ENCODE results near the gene ARID1B. TPM values are rescaled to one million over a fixed set of nuclear protein-coding genes. Genes with fewer than 3 reads are reported as not detected.

ARID1B gene
- total and polyA plus RNA-seq, 8 donors, result 16.2 to 68.0 (median 42.5) TPM

- intact Hi-C loops (cut with DNase I), result no loop called here
- WGBS, 2 donors, result 90 to 93% methylated on average over 3 of the region's 3 CpGs
Observed at GRCh38 chr6:157158897-157159296, 381.7 kb downstream of the ARID1B start.

GRCh38 chr6:157159348-157159747, 382.2 kb downstream of the ARID1B start:
- Histone ChIP-seq H3K9me3 (no peaks in the 10 kb centered on the region), H3K4me1 (no peaks in the 10 kb centered on the region), H3K27ac (no peak overlapping the region), H3K4me3 (no peak overlapping the region), H3K27me3 (no peaks in the 10 kb centered on the region), H3K36me3 (peaks cover 0 to 5% (median 0%) of the 10 kb centered on the region in 3 donors)
- ATAC-seq (no peak), FAIRE-seq (no peak), DNase-seq (no peak)
- intact Hi-C loops (cut with DNase I), result no loop called here
- WGBS, 2 donors, result 79 to 84% methylated on average over 4 of the region's 4 CpGs
- no peak for TF ChIP-seq CTCF (IDR thresholded peaks at IDR 0.05)

More at GRCh38 chr6:157158897-157159296, 381.7 kb downstream of the ARID1B start:
- Histone ChIP-seq H3K4me1 (no peaks in the 10 kb centered on the region), H3K27ac (no peak overlapping the region), H3K27me3 (no peaks in the 10 kb centered on the region), H3K4me3 (no peak overlapping the region), H3K9me3 (no peaks in the 10 kb centered on the region), H3K36me3 (peaks cover 0 to 5% (median 0%) of the 10 kb centered on the region in 3 donors)
- DNase-seq (no peak), FAIRE-seq (no peak), ATAC-seq (no peak)
- TF ChIP-seq CTCF (IDR thresholded peaks at IDR 0.05), result no peak

GRCh38 chr6:157161912-157162311, 384.7 kb downstream of the ARID1B start:
- WGBS, 2 donors, result 85 to 91% methylated on average over 4 of the region's 4 CpGs
- no peak for TF ChIP-seq CTCF (IDR thresholded peaks at IDR 0.05)

GRCh38 chr6:157162766-157163433, 385.7 kb downstream of the ARID1B start:
- ATAC-seq (no peak), DNase-seq (no peak), FAIRE-seq (no peak)
- no peak overlapping the region for H3K4me3 ChIP-seq
- TF ChIP-seq CTCF (IDR thresholded peaks at IDR 0.05), result no peak
- no peaks in the 10 kb centered on the region for H3K9me3 ChIP-seq
- no peaks in the 10 kb centered on the region for H3K27me3 ChIP-seq
- no peak overlapping the region for H3K27ac ChIP-seq
- 92 to 93% methylated on average over 17 of the region's 17 CpGs for WGBS, 2 donors
- intact Hi-C loops (cut with DNase I), result no loop called here
- no peaks in the 10 kb centered on the region for H3K4me1 ChIP-seq
- no peaks in the 10 kb centered on the region for H3K36me3 ChIP-seq

More at GRCh38 chr6:157161912-157162311, 384.7 kb downstream of the ARID1B start:
- no peaks in the 10 kb centered on the region for H3K27me3 ChIP-seq
- no peaks in the 10 kb centered on the region for H3K9me3 ChIP-seq
- FAIRE-seq (no peak), ATAC-seq (no peak), DNase-seq (no peak)
- no peak overlapping the region for H3K4me3 ChIP-seq
- no peaks in the 10 kb centered on the region for H3K4me1 ChIP-seq
- peaks cover 0 to 5% (median 0%) of the 10 kb centered on the region in 3 donors for H3K36me3 ChIP-seq
- no peak overlapping the region for H3K27ac ChIP-seq
- intact Hi-C loops (cut with DNase I), result no loop called here

- 88 to 91% methylated on average over 4 of the region's 4 CpGs for WGBS, 2 donors
- intact Hi-C loops (cut with DNase I), result no loop called here
- no peaks in the 10 kb centered on the region for H3K9me3 ChIP-seq
- no peaks in the 10 kb centered on the region for H3K36me3 ChIP-seq
- no peak overlapping the region for H3K4me3 ChIP-seq
- no peaks in the 10 kb centered on the region for H3K27me3 ChIP-seq
- TF ChIP-seq CTCF (IDR thresholded peaks at IDR 0.05), result no peak
- FAIRE-seq (no peak), DNase-seq (no peak), ATAC-seq (no peak)
- H3K27ac ChIP-seq, result no peak overlapping the region
- no peaks in the 10 kb centered on the region for H3K4me1 ChIP-seq
Observed at GRCh38 chr6:157163434-157164159, 386.4 kb downstream of the ARID1B start.

All from pancreas (tissue), 10 donors.